ENCODE results near the gene KAT8.
A peak's percentile ranks its signal among the peaks of the same experiment; 100 is the strongest.

Gene KAT8

GRCh38 chr16:31074814-31075183 lies 42.7 kb upstream of the KAT8 start:
- no peak for TF ChIP-seq CTCF (IDR thresholded peaks at IDR 0.05; ENCODE audit: control insufficient read depth, insufficient read depth, low read depth, low read length, missing control alignments)
- no peak for DNase-seq (ENCODE audit: low read depth)
- peak overlapping the region; percentile 95 for H3K4me3 ChIP-seq (ENCODE audit: control insufficient read depth, low read depth, low read length)

DNA sequence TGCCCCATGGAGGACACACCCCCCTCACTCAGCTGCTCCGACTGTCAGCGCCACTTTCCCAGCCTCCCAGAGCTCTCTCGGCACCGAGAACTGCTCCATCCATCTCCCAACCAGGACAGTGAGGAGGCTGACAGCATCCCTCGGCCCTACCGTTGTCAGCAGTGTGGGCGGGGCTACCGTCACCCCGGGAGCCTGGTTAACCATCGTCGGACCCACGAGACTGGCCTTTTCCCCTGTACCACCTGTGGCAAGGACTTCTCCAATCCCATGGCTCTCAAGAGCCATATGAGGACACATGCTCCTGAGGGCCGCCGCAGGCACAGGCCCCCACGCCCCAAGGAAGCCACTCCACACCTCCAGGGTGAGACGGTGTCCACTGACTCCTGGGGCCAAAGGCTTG lies 41.1 kb upstream of the KAT8 start:
- no peak for DNase-seq (ENCODE audit: low read depth)
- no peak for TF ChIP-seq CTCF (IDR thresholded peaks at IDR 0.05; ENCODE audit: control insufficient read depth, insufficient read depth, low read depth, low read length, missing control alignments)
- H3K4me3 ChIP-seq (ENCODE audit: control insufficient read depth, low read depth, low read length) = no peak overlapping the region

GRCh38 chr16:31077024-31077423 lies 40.4 kb upstream of the KAT8 start:
- TF ChIP-seq CTCF (IDR thresholded peaks at IDR 0.05; ENCODE audit: control insufficient read depth, insufficient read depth, low read depth, low read length, missing control alignments) = no peak
- DNase-seq (ENCODE audit: low read depth) = no peak
- H3K4me3 ChIP-seq (ENCODE audit: control insufficient read depth, low read depth, low read length) = no peak overlapping the region

- no peak for TF ChIP-seq CTCF (IDR thresholded peaks at IDR 0.05; ENCODE audit: control insufficient read depth, insufficient read depth, low read depth, low read length, missing control alignments)
- no peak overlapping the region for H3K4me3 ChIP-seq (ENCODE audit: control insufficient read depth, low read depth, low read length)
- DNase-seq (ENCODE audit: low read depth) = no peak
These were observed 39.7 kb upstream of the KAT8 start for GRCh38 chr16:31077592-31078396.

- no peak overlapping the region for H3K4me3 ChIP-seq (ENCODE audit: control insufficient read depth, low read depth, low read length)
- no peak for DNase-seq (ENCODE audit: low read depth)
- TF ChIP-seq CTCF (IDR thresholded peaks at IDR 0.05; ENCODE audit: control insufficient read depth, insufficient read depth, low read depth, low read length, missing control alignments) = no peak
These were observed 38.7 kb upstream of the KAT8 start for GRCh38 chr16:31078597-31079341.

GRCh38 chr16:31079342-31079944 lies 38.0 kb upstream of the KAT8 start:
- no peak for DNase-seq (ENCODE audit: low read depth)
- no peak for TF ChIP-seq CTCF (IDR thresholded peaks at IDR 0.05; ENCODE audit: control insufficient read depth, insufficient read depth, low read depth, low read length, missing control alignments)
- H3K4me3 ChIP-seq (ENCODE audit: control insufficient read depth, low read depth, low read length) = no peak overlapping the region

All from AG09309 (cell line).